ENCODE measurements around the gene PITRM1.

GRCh38 chr10:3117486-3117885 lies 55.1 kb downstream of the PITRM1 start:
- TF ChIP-seq, protein P1, sequence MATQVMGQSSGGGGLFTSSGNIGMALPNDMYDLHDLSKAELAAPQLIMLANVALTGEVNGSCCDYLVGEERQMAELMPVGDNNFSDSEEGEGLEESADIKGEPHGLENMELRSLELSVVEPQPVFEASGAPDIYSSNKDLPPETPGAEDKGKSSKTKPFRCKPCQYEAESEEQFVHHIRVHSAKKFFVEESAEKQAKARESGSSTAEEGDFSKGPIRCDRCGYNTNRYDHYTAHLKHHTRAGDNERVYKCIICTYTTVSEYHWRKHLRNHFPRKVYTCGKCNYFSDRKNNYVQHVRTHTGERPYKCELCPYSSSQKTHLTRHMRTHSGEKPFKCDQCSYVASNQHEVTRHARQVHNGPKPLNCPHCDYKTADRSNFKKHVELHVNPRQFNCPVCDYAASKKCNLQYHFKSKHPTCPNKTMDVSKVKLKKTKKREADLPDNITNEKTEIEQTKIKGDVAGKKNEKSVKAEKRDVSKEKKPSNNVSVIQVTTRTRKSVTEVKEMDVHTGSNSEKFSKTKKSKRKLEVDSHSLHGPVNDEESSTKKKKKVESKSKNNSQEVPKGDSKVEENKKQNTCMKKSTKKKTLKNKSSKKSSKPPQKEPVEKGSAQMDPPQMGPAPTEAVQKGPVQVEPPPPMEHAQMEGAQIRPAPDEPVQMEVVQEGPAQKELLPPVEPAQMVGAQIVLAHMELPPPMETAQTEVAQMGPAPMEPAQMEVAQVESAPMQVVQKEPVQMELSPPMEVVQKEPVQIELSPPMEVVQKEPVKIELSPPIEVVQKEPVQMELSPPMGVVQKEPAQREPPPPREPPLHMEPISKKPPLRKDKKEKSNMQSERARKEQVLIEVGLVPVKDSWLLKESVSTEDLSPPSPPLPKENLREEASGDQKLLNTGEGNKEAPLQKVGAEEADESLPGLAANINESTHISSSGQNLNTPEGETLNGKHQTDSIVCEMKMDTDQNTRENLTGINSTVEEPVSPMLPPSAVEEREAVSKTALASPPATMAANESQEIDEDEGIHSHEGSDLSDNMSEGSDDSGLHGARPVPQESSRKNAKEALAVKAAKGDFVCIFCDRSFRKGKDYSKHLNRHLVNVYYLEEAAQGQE (IDR thresholded peaks at IDR 0.05; ENCODE audit: insufficient replicate concordance, low read depth) = no peak
- TF ChIP-seq CTCF (IDR thresholded peaks at IDR 0.05; ENCODE audit: insufficient read depth, low read length) = no peak
